Measurements from ENCODE around the gene TMEM132A. TPM values are rescaled to one million over a fixed set of nuclear protein-coding genes. Genes with fewer than 3 reads are reported as not detected.

Gene TMEM132A
- total and polyA plus RNA-seq, 8 donors: 8.4 to 142 (median 27.2) TPM

DNA sequence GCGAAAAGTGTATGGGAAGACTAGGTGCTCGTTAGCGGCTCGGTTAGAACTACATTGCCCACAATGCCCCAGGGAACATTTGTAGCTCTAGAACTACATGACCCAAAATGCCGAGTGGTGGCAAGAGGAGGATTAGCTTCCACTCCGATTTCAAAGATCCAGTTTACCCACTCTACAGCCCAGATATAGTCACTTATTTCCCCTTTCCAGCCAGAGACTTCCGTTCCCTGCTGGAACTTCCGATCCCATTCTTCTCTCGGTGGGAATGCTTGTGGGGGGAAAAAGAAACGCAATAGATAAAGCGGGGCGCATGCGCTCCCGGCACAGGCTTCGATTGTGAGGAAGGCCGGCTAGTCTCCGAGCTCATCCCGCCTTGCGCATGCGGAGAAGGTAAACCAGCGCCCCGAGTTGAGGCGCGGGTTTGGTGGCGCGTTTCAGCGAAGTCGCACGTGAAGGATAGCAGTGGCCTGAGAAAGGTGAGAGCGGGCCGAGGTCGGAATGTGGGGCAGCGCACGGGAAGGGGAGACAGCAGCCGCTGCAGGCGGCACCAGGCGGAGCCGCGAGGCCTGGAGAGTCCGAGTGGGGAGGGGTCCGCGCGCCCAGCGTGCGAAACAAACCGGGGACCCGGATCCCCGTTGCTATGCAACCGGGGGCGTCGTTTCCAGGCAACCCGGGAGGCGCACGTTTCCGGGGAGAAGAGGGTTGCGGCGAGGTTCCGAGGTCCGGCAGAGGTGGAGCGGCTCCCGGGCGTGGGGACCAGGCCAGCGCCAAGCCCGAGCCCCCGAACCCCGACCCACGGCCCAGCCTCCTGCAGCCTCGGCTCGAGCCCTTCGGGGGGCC is 10.2 kb upstream of the TMEM132A start, which contains the start of gene TMEM109:
Gene TMEM109 (plus strand): TSS at position 366 of the 840 bp plus-strand sequence. CDS start 5,536 bp downstream, outside the sequence.
- Histone ChIP-seq H3K4me3 (peak within 1 kb of the TSS; percentile 66 to 93 (median 86)), H3K27ac (peak within 1 kb of the TSS; percentile 77 to 98 (median 95)), H3K9me3 (no peaks in the 10 kb centered on the region), H3K27me3 (no peaks in the 10 kb centered on the region), H3K4me1 (peaks cover 28 to 60% (median 55%) of the 10 kb centered on the region in 4 donors), H3K36me3 (no peaks in the 10 kb centered on the region)
- 0 to 1% (median 0%) methylated on average over 53 to 70 of the region's 70 CpGs for WGBS, 5 donors
- DNase-seq: peak; percentile 90 to 96
- TF ChIP-seq EP300 (IDR thresholded peaks at IDR 0.05): no peak
- TF ChIP-seq, protein P1, sequence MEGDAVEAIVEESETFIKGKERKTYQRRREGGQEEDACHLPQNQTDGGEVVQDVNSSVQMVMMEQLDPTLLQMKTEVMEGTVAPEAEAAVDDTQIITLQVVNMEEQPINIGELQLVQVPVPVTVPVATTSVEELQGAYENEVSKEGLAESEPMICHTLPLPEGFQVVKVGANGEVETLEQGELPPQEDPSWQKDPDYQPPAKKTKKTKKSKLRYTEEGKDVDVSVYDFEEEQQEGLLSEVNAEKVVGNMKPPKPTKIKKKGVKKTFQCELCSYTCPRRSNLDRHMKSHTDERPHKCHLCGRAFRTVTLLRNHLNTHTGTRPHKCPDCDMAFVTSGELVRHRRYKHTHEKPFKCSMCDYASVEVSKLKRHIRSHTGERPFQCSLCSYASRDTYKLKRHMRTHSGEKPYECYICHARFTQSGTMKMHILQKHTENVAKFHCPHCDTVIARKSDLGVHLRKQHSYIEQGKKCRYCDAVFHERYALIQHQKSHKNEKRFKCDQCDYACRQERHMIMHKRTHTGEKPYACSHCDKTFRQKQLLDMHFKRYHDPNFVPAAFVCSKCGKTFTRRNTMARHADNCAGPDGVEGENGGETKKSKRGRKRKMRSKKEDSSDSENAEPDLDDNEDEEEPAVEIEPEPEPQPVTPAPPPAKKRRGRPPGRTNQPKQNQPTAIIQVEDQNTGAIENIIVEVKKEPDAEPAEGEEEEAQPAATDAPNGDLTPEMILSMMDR (IDR thresholded peaks at IDR 0.05): peak in 1 of 7 experiments; percentile 20
- TF ChIP-seq POLR2A (IDR thresholded peaks at IDR 0.05): no peak
- TF ChIP-seq POLR2AphosphoS5 (IDR thresholded peaks at IDR 0.05): peak; percentile 55 to 82 (median 78)
- intact Hi-C loops (cut with DNase I; ENCODE audit: low total_unique reads): no loop called here

DNA sequence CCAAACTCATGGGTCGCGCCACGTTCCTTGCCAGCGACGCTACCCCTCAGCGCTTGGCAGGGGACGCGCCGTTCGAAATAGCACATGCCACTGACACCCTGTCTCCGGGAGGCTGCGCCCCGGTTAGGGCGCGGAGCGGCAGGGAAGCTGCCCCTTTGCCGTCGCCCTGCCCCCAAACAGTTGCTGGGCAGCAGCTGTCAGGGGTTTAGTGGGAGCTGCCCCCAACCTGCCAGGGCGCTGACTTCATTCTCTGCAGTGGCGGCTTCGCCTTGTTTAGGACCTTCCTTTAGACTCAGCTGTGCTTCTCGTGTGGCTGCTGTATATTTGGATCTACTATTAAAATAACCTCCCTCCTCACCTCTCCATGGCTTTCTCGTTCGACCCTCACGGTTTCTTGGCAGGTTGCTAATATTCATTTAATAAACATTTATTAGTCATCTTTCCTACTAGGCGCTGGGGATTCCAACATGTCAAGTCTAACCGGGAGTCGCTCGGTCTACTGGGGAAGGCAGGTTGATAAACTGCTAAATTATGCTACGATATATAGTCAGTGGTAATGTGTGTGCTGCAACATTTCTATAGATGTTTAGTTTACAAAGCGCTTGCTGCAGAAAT is 9.5 kb upstream of the TMEM132A start:
- peaks cover 0 to 3% (median 3%) of the 10 kb centered on the region in 4 donors for H3K36me3 ChIP-seq
- no peaks in the 10 kb centered on the region for H3K27me3 ChIP-seq
- peaks cover 28 to 68% (median 61%) of the 10 kb centered on the region in 4 donors for H3K4me1 ChIP-seq
- H3K27ac ChIP-seq: peak overlapping the region; percentile 77 to 98 (median 95)
- WGBS, 5 donors: 0 to 1% (median 0%) methylated on average over 25 to 31 of the region's 31 CpGs
- DNase-seq: peak in 1 of 2 donors; percentile 72
- H3K9me3 ChIP-seq: no peaks in the 10 kb centered on the region
- intact Hi-C loops (cut with DNase I; ENCODE audit: low total_unique reads): no loop called here
- no peak for TF ChIP-seq POLR2AphosphoS5 (IDR thresholded peaks at IDR 0.05)
- TF ChIP-seq, protein P1 (IDR thresholded peaks at IDR 0.05): no peak
- TF ChIP-seq EP300 (IDR thresholded peaks at IDR 0.05): no peak
- H3K4me3 ChIP-seq: peak overlapping the region; percentile 66 to 93 (median 86)

DNA sequence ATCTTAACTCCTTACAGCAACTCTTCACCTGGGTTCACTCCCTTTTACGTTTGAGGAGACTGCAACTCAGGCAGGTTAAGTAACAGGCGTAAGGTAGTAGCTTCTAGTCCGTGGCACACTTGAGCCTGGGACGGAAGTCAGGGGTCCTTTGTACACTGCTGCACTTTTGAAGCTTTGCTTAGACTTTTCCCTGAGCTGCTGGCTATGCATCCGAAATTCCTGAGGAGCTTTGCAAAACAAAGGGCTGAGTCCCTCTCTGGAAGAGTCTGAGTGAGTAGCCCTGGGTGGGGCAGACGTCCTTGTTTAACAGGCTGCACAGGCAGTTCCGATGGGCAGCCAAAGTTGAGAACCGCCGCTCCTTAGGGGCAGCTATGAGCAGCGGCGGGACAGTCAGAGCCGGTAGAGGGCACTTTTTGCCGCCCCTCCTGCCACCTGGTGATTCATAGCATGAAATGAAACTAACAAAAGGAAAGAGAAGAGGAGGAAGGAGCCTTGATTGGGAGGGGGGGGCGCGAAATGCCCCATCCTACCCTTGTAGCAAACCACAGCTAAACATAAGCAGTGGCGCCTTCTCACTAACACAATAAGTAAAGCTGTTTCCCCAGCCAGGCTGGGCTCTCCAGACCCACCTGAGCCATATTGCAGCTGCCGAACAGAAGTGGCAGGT is 8.9 kb upstream of the TMEM132A start:
- WGBS, 5 donors: 2 to 5% (median 4%) methylated on average over 12 to 17 of the region's 17 CpGs
- Histone ChIP-seq H3K36me3 (peaks cover 5 to 10% (median 9%) of the 10 kb centered on the region in 4 donors), H3K4me3 (peak overlapping the region; percentile 66 to 93 (median 86)), H3K27ac (peak overlapping the region; percentile 53 to 98 (median 95)), H3K9me3 (no peaks in the 10 kb centered on the region), H3K4me1 (peaks cover 28 to 74% (median 67%) of the 10 kb centered on the region in 4 donors), H3K27me3 (no peaks in the 10 kb centered on the region)
- intact Hi-C loops (cut with DNase I; ENCODE audit: low total_unique reads): no loop called here
- DNase-seq: peak; percentile 77 to 83
- TF ChIP-seq EP300 (IDR thresholded peaks at IDR 0.05) (no peak), POLR2AphosphoS5 (IDR thresholded peaks at IDR 0.05) (peak in 2 of 3 donors; percentile 41 to 57), POLR2A (IDR thresholded peaks at IDR 0.05) (no peak)
- TF ChIP-seq, protein P1 (IDR thresholded peaks at IDR 0.05): peak in 1 of 7 experiments; percentile 24

All from stomach (tissue), 9 donors.